Measurements from ENCODE around the gene PRM2.
"Not testable (repeated sequence)": the region's sequence is repeated elsewhere in the genome, so short reads cannot be mapped to it uniquely, and the experiment has no call there.

PRM2 gene

GRCh38 chr16:11306381-11306780 is 30.1 kb upstream of the PRM2 start:
- no peak overlapping the region for H3K9ac ChIP-seq (ENCODE audit: low read length)
- H3K9me3 ChIP-seq (ENCODE audit: control insufficient read depth, low read length): no peaks in the 10 kb centered on the region
- no peak overlapping the region for H3K4me3 ChIP-seq (ENCODE audit: low read length)
- peaks cover 3% of the 10 kb centered on the region for H3K4me1 ChIP-seq (ENCODE audit: control insufficient read depth, insufficient read depth, low read length)
- DNase-seq (ENCODE audit: low read depth): no peak
- no peaks in the 10 kb centered on the region for H3K36me3 ChIP-seq (ENCODE audit: control insufficient read depth, insufficient read depth, low read length, severe bottlenecking)
- no peaks in the 10 kb centered on the region for H3K27me3 ChIP-seq (replicated peaks; ENCODE audit: control insufficient read depth, insufficient read depth, low read length)

DNA sequence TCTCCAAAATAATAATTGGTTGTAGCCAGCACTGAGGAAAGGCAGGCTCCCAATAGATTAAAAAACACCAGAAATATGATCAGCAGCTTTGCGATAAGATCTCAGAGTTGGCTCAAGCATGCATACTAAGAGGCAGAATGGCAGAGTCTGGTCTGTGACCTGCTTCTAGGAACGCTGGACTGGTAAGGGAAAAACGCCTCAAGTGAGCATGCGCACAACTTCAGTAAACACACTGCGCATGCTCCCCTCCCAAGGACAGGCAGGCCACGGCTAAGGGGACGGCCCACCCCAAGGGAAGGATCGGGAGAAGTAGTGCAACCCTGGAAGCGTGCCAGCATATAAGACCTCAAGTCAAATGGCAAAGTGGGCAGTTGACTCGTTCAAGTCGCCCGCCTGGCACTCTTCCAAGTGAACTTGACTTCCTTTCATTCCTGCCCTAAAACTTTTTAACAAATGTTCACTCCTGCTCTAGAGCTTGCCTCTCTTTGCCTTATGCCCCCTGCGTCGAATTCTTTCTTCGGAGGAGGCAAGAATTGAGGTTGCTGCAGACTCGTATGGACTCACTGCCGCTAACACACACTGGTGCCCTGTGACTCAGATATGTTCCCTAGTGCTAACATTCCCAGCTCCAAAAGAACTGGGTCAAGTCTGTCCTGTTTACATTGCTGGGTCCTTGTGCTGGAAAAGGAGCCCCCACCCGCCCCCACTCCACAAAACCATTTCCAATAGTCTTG is 27.3 kb upstream of the PRM2 start:
- Histone ChIP-seq H3K9ac (ENCODE audit: low read length) (no peak overlapping the region), H3K27me3 (replicated peaks; ENCODE audit: control insufficient read depth, insufficient read depth, low read length) (peaks cover 4% of the 10 kb centered on the region), H3K4me3 (ENCODE audit: low read length) (no peak overlapping the region), H3K36me3 (ENCODE audit: control insufficient read depth, insufficient read depth, low read length, severe bottlenecking) (no peaks in the 10 kb centered on the region), H3K4me1 (ENCODE audit: control insufficient read depth, insufficient read depth, low read length) (peaks cover 4% of the 10 kb centered on the region), H3K9me3 (ENCODE audit: control insufficient read depth, low read length) (no peaks in the 10 kb centered on the region)
- DNase-seq (ENCODE audit: low read depth): peak; percentile 46

- Histone ChIP-seq H3K4me3 (ENCODE audit: low read length) (no peak overlapping the region), H3K27me3 (replicated peaks; ENCODE audit: control insufficient read depth, insufficient read depth, low read length) (peaks cover 4% of the 10 kb centered on the region), H3K4me1 (ENCODE audit: control insufficient read depth, insufficient read depth, low read length) (peaks cover 4% of the 10 kb centered on the region), H3K9me3 (ENCODE audit: control insufficient read depth, low read length) (no peaks in the 10 kb centered on the region), H3K9ac (ENCODE audit: low read length) (no peak overlapping the region), H3K36me3 (ENCODE audit: control insufficient read depth, insufficient read depth, low read length, severe bottlenecking) (no peaks in the 10 kb centered on the region)
- no peak for DNase-seq (ENCODE audit: low read depth)
Measured at GRCh38 chr16:11302977-11303376, 26.7 kb upstream of the PRM2 start.

DNA sequence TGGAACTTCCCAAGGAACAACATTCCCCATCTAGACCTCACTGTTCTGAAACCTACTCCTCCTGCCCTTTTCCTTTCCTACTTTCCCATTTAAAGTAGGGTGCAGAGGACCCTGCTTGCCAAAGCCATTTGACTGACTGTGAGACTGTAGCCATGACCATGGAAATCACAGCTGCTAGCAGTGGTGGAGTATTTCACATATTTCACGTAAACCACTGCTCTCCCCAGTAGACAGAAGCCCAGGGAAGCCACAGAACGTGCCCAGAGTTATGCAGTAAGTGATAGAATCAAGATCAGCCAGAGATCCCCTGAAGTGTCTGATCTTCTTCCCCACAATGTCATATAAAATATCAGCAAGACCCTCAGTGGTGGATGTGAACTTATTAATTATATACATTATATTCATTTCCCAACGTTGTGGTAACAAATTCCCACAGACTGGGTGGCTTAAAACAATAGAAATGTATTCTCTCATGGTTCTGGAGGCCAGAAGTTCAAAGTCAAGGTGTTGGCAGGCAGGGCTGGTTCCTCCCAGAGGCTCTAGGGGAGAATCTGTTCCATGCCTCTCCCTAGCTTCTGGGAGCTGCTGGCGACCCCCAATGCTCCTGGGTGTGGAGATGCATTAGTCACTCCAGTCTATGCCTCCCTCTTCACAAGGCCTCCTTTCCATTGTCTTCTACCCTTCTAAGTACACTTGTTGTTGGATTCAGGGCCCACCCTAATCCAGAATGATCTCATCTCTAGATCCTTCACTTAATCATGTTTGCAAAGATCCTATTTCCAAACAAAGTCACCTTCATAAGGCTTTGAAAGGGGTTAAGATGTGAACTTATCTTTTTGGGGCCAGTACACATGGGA is 25.6 kb upstream of the PRM2 start:
- Histone ChIP-seq H3K27me3 (replicated peaks; ENCODE audit: control insufficient read depth, insufficient read depth, low read length) (peaks cover 4% of the 10 kb centered on the region), H3K4me3 (ENCODE audit: low read length) (no peak overlapping the region), H3K9ac (ENCODE audit: low read length) (no peak overlapping the region), H3K4me1 (ENCODE audit: control insufficient read depth, insufficient read depth, low read length) (peaks cover 14% of the 10 kb centered on the region), H3K36me3 (ENCODE audit: control insufficient read depth, insufficient read depth, low read length, severe bottlenecking) (no peaks in the 10 kb centered on the region), H3K9me3 (ENCODE audit: control insufficient read depth, low read length) (no peaks in the 10 kb centered on the region)
- DNase-seq (ENCODE audit: low read depth): no peak

DNA sequence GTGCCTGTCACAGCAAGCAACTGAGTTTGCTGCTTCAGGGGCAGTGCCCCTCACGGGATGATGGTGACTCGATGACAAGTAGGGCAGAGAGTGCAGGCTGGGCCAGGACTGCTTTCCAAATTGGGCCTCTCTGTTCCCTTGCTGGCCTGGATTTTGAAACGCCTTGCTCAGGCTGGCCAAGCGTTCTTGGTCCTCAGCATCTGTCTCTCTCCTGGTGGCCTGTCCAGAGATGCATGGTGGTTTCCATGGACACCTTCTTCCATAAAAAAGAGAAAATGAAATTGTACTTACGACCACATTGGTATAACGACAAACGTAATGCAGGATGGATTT is 24.2 kb upstream of the PRM2 start:
- no peak overlapping the region for H3K9ac ChIP-seq (ENCODE audit: low read length)
- DNase-seq (ENCODE audit: low read depth): no peak
- H3K36me3 ChIP-seq (ENCODE audit: control insufficient read depth, insufficient read depth, low read length, severe bottlenecking): no peaks in the 10 kb centered on the region
- no peak overlapping the region for H3K4me3 ChIP-seq (ENCODE audit: low read length)
- H3K9me3 ChIP-seq (ENCODE audit: control insufficient read depth, low read length): no peaks in the 10 kb centered on the region
- H3K4me1 ChIP-seq (ENCODE audit: control insufficient read depth, insufficient read depth, low read length): peaks cover 14% of the 10 kb centered on the region
- peaks cover 4% of the 10 kb centered on the region for H3K27me3 ChIP-seq (replicated peaks; ENCODE audit: control insufficient read depth, insufficient read depth, low read length)

DNA sequence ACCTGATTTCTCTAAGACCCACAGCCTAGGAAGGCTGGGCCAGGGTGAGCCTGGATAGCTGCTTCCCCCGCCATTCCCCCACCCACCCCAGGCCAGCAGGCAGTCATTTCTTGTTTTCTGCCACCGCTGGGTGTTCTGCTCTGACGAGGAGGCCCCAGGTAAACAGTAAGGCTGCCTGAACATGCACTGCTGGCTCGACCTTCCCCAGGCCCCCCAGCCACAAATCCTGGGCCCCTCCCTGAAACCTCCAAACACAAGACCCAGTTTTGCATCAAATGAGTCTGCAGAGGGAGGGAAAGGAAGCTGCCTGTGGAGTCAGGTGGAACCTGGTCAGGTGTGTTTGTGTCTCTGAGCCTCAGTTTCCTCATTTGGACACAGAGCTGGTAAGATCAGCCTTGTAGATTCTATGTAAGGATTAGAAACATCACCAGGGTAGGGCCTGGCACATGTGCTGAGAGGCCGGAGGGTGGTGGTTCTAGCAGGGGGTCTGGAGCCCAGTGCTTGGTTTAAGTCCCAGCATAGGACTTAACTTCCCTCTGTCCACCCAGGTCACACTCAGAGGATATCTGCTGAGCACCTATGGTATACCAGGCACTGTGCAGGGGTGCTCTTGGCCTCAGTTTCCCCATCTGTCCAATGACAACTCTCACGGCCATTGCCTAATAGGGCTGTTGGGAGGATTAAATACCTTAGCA is 23.7 kb upstream of the PRM2 start:
- DNase-seq (ENCODE audit: low read depth): no peak
- Histone ChIP-seq H3K36me3 (ENCODE audit: control insufficient read depth, insufficient read depth, low read length, severe bottlenecking) (no peaks in the 10 kb centered on the region), H3K9ac (ENCODE audit: low read length) (no peak overlapping the region), H3K27me3 (replicated peaks; ENCODE audit: control insufficient read depth, insufficient read depth, low read length) (peaks cover 4% of the 10 kb centered on the region), H3K4me1 (ENCODE audit: control insufficient read depth, insufficient read depth, low read length) (peaks cover 14% of the 10 kb centered on the region), H3K4me3 (ENCODE audit: low read length) (no peak overlapping the region), H3K9me3 (ENCODE audit: control insufficient read depth, low read length) (no peaks in the 10 kb centered on the region)

- not testable (repeated sequence) for H3K27me3 ChIP-seq (replicated peaks; ENCODE audit: control insufficient read depth, insufficient read depth, low read length); DNase-seq (ENCODE audit: low read depth); H3K4me3 ChIP-seq (ENCODE audit: low read length); H3K9ac ChIP-seq (ENCODE audit: low read length); H3K9me3 ChIP-seq (ENCODE audit: control insufficient read depth, low read length); H3K36me3 ChIP-seq (ENCODE audit: control insufficient read depth, insufficient read depth, low read length, severe bottlenecking)
- peaks cover 14% of the 10 kb centered on the region for H3K4me1 ChIP-seq (ENCODE audit: control insufficient read depth, insufficient read depth, low read length)
Measured at GRCh38 chr16:11298950-11299547, 22.8 kb upstream of the PRM2 start.

DNA sequence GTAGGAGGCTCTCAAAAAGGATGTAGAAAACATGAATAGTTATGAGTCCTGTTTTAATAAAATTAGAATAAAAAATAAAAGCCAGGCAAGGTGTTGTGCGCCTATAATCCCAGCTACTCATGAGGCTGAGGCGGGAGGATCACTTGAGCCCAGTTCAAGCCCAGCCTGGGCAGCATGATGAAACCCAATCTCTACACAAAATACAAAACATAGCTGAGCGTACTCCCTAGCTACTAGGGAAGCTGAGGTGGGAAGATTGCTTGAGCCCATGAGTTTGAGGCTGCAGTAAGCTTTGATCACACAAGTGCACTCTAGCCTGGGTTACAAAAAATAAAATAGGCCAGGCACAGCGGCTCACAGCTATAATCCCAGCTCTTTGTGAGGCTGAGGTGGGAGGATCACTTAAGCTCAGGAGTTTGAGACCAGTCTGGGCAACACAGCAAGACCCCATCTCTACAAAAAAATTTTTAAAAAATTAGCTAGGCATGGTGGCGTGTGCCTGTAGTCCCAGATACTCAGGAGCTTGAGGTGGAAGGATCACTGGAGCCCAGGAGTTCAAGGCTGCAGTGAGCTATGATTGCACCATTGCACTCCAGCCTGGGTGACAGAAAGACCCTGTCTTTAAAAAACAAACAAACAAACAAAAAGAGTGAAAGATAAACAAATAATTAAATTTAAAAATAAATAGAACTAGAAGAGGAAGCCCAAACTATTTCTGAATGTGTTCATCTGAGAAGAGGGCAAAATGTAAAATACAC is 22.0 kb upstream of the PRM2 start:
- Histone ChIP-seq H3K4me3 (ENCODE audit: low read length) (no peak overlapping the region), H3K9me3 (ENCODE audit: control insufficient read depth, low read length) (no peaks in the 10 kb centered on the region), H3K27me3 (replicated peaks; ENCODE audit: control insufficient read depth, insufficient read depth, low read length) (peaks cover 4% of the 10 kb centered on the region), H3K9ac (ENCODE audit: low read length) (no peak overlapping the region), H3K4me1 (ENCODE audit: control insufficient read depth, insufficient read depth, low read length) (peaks cover 14% of the 10 kb centered on the region), H3K36me3 (ENCODE audit: control insufficient read depth, insufficient read depth, low read length, severe bottlenecking) (no peaks in the 10 kb centered on the region)
- DNase-seq (ENCODE audit: low read depth): no peak

DNA sequence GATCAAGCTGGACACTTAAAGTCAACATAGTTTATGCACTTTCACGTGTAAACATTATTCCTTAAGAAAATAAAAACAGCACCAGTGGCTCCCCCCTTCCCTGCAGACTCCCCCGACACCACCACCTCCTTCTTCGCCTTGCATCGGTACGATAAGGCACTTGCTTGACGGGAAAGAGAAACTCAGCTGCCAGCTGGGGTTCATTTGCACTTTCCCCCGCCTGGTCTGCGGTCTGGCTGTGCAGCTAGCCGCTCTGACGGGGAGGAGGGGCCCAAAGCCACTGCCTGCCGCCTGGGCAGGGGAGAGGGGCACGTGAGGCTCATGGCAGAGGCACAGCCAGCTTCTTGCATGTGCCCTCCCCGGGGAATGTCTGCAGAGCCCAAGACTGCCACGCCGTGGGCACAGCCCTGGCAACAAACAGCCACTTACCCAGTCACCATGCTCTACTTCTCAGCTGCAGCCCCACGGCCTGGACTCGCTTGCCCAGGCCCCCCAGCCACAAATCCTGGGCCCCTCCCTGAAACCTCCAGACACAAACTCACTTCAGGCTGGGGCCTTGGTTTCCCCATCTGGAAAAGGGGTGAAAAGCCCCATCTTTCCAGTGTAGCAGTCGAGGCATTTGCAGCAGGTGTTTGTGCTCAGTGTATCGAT is 21.3 kb upstream of the PRM2 start:
- Histone ChIP-seq H3K4me1 (ENCODE audit: control insufficient read depth, insufficient read depth, low read length) (peaks cover 14% of the 10 kb centered on the region), H3K9ac (ENCODE audit: low read length) (no peak overlapping the region), H3K4me3 (ENCODE audit: low read length) (peak overlapping the region; percentile 6), H3K27me3 (replicated peaks; ENCODE audit: control insufficient read depth, insufficient read depth, low read length) (peaks cover 4% of the 10 kb centered on the region), H3K9me3 (ENCODE audit: control insufficient read depth, low read length) (no peaks in the 10 kb centered on the region), H3K36me3 (ENCODE audit: control insufficient read depth, insufficient read depth, low read length, severe bottlenecking) (no peaks in the 10 kb centered on the region)
- peak; percentile 82 for DNase-seq (ENCODE audit: low read depth)

GRCh38 chr16:11296706-11297491 is 20.6 kb upstream of the PRM2 start:
- no peaks in the 10 kb centered on the region for H3K36me3 ChIP-seq (ENCODE audit: control insufficient read depth, insufficient read depth, low read length, severe bottlenecking)
- no peak for DNase-seq (ENCODE audit: low read depth)
- peaks cover 14% of the 10 kb centered on the region for H3K4me1 ChIP-seq (ENCODE audit: control insufficient read depth, insufficient read depth, low read length)
- H3K27me3 ChIP-seq (replicated peaks; ENCODE audit: control insufficient read depth, insufficient read depth, low read length): peaks cover 4% of the 10 kb centered on the region
- no peak overlapping the region for H3K9ac ChIP-seq (ENCODE audit: low read length)
- H3K4me3 ChIP-seq (ENCODE audit: low read length): peak overlapping the region; percentile 6
- no peaks in the 10 kb centered on the region for H3K9me3 ChIP-seq (ENCODE audit: control insufficient read depth, low read length)
